Sigmoid colon (tissue), 4 donors: ENCODE measurements around the gene TRIM77.

Experiments used
- CTCF ChIP-seq, 4 experiments: fragments of 450-650 bp in 3 of 4; fragments of 200-600 bp in 1 of 4; IDR thresholded peaks; one replicate each; pipeline ENCODE4 v1.5.1; 2016 to 2019; ENCODE audit warnings: antibody characterized with exemption in 4 of 4, mild to moderate bottlenecking in 3 of 4, moderate library complexity in 2 of 4
- EP300 ChIP-seq, 4 donors: sonication (generic); formaldehyde crosslinking; IDR thresholded peaks; one replicate each; pipeline ENCODE4 v1.6.1; 2017; ENCODE audit warnings: antibody characterized with exemption in 4 of 4

DNA sequence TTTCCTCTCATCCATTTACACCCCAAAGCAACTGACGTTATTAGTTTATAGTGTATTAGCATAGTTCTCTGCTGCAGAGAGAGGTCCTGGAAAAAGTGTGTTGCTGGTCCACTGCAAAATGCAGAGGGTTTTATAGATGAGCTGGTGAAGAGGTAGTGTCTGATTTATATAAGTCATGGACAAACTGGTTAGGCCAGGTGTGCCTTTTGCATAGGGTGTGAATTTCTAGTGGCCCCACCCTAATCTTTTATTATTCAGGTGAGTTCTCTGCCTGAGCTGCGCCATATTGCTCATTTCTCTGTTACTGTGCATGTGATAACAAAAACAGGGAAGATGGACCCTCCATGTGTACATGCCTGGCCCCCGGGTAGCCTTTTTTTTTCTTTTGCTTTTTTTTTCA lies 43.1 kb upstream of the TRIM77 start:
- TF ChIP-seq CTCF (IDR thresholded peaks at IDR 0.05) (no peak), EP300 (IDR thresholded peaks at IDR 0.05) (no peak)
